Endothelial cell of umbilical vein (primary cell): Measurements from ENCODE around the gene ABTB1. TPM values are rescaled to one million over a fixed set of nuclear protein-coding genes. Genes with fewer than 3 reads are reported as not detected.

ENCODE experiments used
- BruUV-seq: library from RNA; stranded (reverse); fragments of 400-500 nt; replicated peaks from 2 replicates; lab custom pipeline; 2021; lab: Mats Ljungman, UMichigan
- CTCF ChIA-PET: fragments of 300-600, 350-600 bp; sonication (Branson Sonifier 250); formaldehyde crosslinking; loops from one replicate; lab custom pipeline; 2021; ENCODE audit warnings: antibody characterized with exemption, inconsistent platforms; lab: Charles Lee
- POLR2A ChIA-PET: fragments of 300-600, 350-600 bp; sonication (Branson Sonifier 250); formaldehyde crosslinking; loops from one replicate; lab custom pipeline; 2021; ENCODE audit warnings: antibody characterized with exemption, inconsistent platforms; lab: Charles Lee
- DNase-seq: peaks from one replicate; pipeline ENCODE4 v3.0.0-alpha.2; 2011; ENCODE audit warnings: low read depth, low spot score
- FAIRE-seq: peaks from 2 replicates; lab custom pipeline; 2011; peaks lifted over from hg19 to GRCh38; lab: Jason Lieb, UNC
- H2AFZ ChIP-seq: 2 replicates; pipeline ENCODE4 v1.6.0; 2012; ENCODE audit warnings: low read depth, low read length, control low read depth, inconsistent platforms
- H3K27ac ChIP-seq: 2 replicates; pipeline ENCODE4 v1.5.1; 2011; ENCODE audit warnings: low read depth, mild to moderate bottlenecking, control low read depth, low read length, moderate library complexity; ENCODE audit not compliant: insufficient read depth
- H3K27me3 ChIP-seq, 2 experiments: 2 replicates each; pipeline versions ENCODE4 v1.6.0 to v1.6.1; 2011; ENCODE audit warnings: low read length in 2 of 2, mixed read lengths in 1 of 2; ENCODE audit not compliant: control insufficient read depth in 2 of 2, insufficient read depth in 2 of 2
- H3K36me3 ChIP-seq, 2 experiments: 2 replicates in 1 of 2; 3 replicates in 1 of 2; pipeline ENCODE4 v1.5.1; 2011; ENCODE audit warnings: low read length in 2 of 2, mild to moderate bottlenecking in 1 of 2, moderate library complexity in 1 of 2; ENCODE audit not compliant: control insufficient read depth in 2 of 2, insufficient read depth in 2 of 2; ENCODE audit errors: extremely low read depth in 1 of 2
- H3K4me1 ChIP-seq: 3 replicates; pipeline ENCODE4 v1.5.1; 2011; ENCODE audit warnings: mild to moderate bottlenecking, low read length; ENCODE audit not compliant: control insufficient read depth, insufficient read depth; ENCODE audit errors: extremely low read depth
- H3K4me2 ChIP-seq: 2 replicates; pipeline ENCODE4 v1.6.1; 2011; ENCODE audit warnings: low read length, control low read depth, mixed read lengths; ENCODE audit not compliant: insufficient read depth
- H3K4me3 ChIP-seq, 3 experiments: fragments of 200-600 bp in 1 of 3; sonication (generic), shearing (Covaris generic) in 1 of 3; replicated peaks in 1 of 3; 2 replicates each; pipeline ENCODE4 v1.5.1; 2011 to 2016; ENCODE audit warnings: control low read depth in 3 of 3, low read length in 3 of 3, mild to moderate bottlenecking in 2 of 3, inconsistent platforms in 1 of 3, low read depth in 1 of 3, moderate library complexity in 1 of 3; ENCODE audit not compliant: insufficient read depth in 1 of 3
- H3K79me2 ChIP-seq: 2 replicates; pipeline ENCODE4 v1.6.0; 2012; ENCODE audit warnings: low read length, inconsistent platforms; ENCODE audit not compliant: control insufficient read depth, insufficient read depth
- H3K9ac ChIP-seq: replicated peaks from 2 replicates; pipeline ENCODE3; 2011; ENCODE audit warnings: low read length, control low read depth; ENCODE audit not compliant: insufficient read depth; ENCODE audit errors: extremely low read depth
- H3K9me1 ChIP-seq: replicated peaks from 3 replicates; pipeline ENCODE4 v1.6.0; 2011; ENCODE audit warnings: mild to moderate bottlenecking, low read length; ENCODE audit not compliant: control insufficient read depth, insufficient read depth; ENCODE audit errors: extremely low read depth
- H3K9me3 ChIP-seq: replicated peaks from 2 replicates; pipeline ENCODE4 v1.5.1; 2012; ENCODE audit warnings: low read length, inconsistent platforms; ENCODE audit not compliant: control insufficient read depth, insufficient read depth
- H4K20me1 ChIP-seq: replicated peaks from 2 replicates; pipeline ENCODE3; 2011; ENCODE audit warnings: mild to moderate bottlenecking, low read length; ENCODE audit not compliant: control insufficient read depth, insufficient read depth; ENCODE audit errors: extremely low read depth
- EZH2 ChIP-seq: IDR thresholded peaks from 2 replicates; pipeline ENCODE4 v1.6.1; 2012; ENCODE audit warnings: borderline replicate concordance, low read depth, mild to moderate bottlenecking, moderate library complexity, low read length, inconsistent platforms; ENCODE audit not compliant: severe bottlenecking
- FOS ChIP-seq: IDR thresholded peaks from 2 replicates; pipeline ENCODE4 v1.6.1; 2011; ENCODE audit warnings: mild to moderate bottlenecking, low read length, moderate library complexity, borderline replicate concordance; ENCODE audit not compliant: insufficient read depth
- GATA2 ChIP-seq: IDR thresholded peaks from 2 replicates; pipeline ENCODE4 v1.7.0; 2011; ENCODE audit warnings: low read depth, mild to moderate bottlenecking, moderate library complexity, mixed read lengths, low read length; ENCODE audit not compliant: insufficient read length, insufficient read depth
- JUN ChIP-seq: IDR thresholded peaks from 2 replicates; pipeline ENCODE4 v1.6.1; 2011; ENCODE audit warnings: borderline replicate concordance, low read depth; ENCODE audit not compliant: insufficient read length, insufficient read depth
- MYC ChIP-seq: IDR thresholded peaks from one replicate; pipeline ENCODE4 v1.6.1; 2011; ENCODE audit warnings: mild to moderate bottlenecking, low read depth, low read length
- POLR2A ChIP-seq: IDR thresholded peaks from 2 replicates; pipeline ENCODE4 v1.6.1; 2012; ENCODE audit warnings: low read depth, mild to moderate bottlenecking, control low read depth, low read length
- POLR2AphosphoS5 ChIP-seq: IDR thresholded peaks from 2 replicates; pipeline ENCODE4 v1.6.1; 2012; ENCODE audit warnings: low read depth, mild to moderate bottlenecking, control low read depth, low read length, moderate library complexity; ENCODE audit not compliant: insufficient read depth
- dilution Hi-C: fragments of 300-500 bp; cut with MboI; formaldehyde crosslinking; loops from one replicate; pipeline ENCODE4 v1.15.0; 2019; ENCODE audit warnings: low sequenced_read_pairs; ENCODE audit not compliant: extremely low pct_ligation_motif_present
- intact Hi-C: fragments of 100-400 bp; cut with micrococcal nuclease; formaldehyde crosslinking; loops from one replicate; pipeline ENCODE4 v1.10.0; 2022
- polyA plus RNA-seq, 4 experiments: library from polyadenylated mRNA; depleted of rRNA in 3 of 4; stranded (reverse) in 3 of 4; unstranded in 1 of 4; fragments of >200 nt; gene quantifications; 2 replicates each; pipeline versions ENCODE4 v1.2.1 to v1.2.3, GENCODE V29; 2011 to 2012; ENCODE audit warnings: missing spikeins in 1 of 4
- total RNA-seq: library from RNA; stranded (reverse); gene quantifications from 2 replicates; pipeline ENCODE4 v1.2.3, GENCODE V29; 2021
- TF ChIP-seq, protein P1 (sequence below): IDR thresholded peaks from 2 replicates; pipeline ENCODE4 v1.6.1; 2011; ENCODE audit not compliant: insufficient read depth, insufficient read length
- TF ChIP-seq, protein P2 (sequence below), 2 donors: IDR thresholded peaks; 1 replicate in 1 of 2; 2 replicates in 1 of 2; pipeline ENCODE4 v1.5.1; 2011; ENCODE audit warnings: low read length in 2 of 2, mild to moderate bottlenecking in 2 of 2, moderate library complexity in 2 of 2, control low read depth in 1 of 2, inconsistent platforms in 1 of 2, low read depth in 1 of 2; ENCODE audit not compliant: insufficient read depth in 1 of 2; ENCODE audit errors: extremely low read depth in 1 of 2

The ABTB1 gene
- total and polyA plus RNA-seq, 2 donors (not counting 3 experiments of a cell fraction or from before 2014, with no cell fraction given): 15.2 to 25.1 TPM

GRCh38 chr3:127637971-127638370 lies 34.8 kb upstream of the ABTB1 start:
- Histone ChIP-seq H3K4me2 (no peak overlapping the region), H3K9ac (no peak overlapping the region), H3K9me3 (no peaks in the 10 kb centered on the region), H3K9me1 (no peaks in the 10 kb centered on the region), H3K79me2 (no peaks in the 10 kb centered on the region), H3K36me3 (no peaks in the 10 kb centered on the region), H2AFZ (no peak overlapping the region), H4K20me1 (no peaks in the 10 kb centered on the region), H3K27me3 (peaks cover 2 to 10% of the 10 kb centered on the region in 2 experiments), H3K4me1 (no peaks in the 10 kb centered on the region), H3K4me3 (no peak overlapping the region), H3K27ac (no peak overlapping the region)
- DNase-seq (no peak), FAIRE-seq (no peak)
- intact Hi-C loops (no loop called here), dilution Hi-C loops (no loop called here)
- ChIA-PET POLR2A (no interaction called here), CTCF (interaction anchor here (0.6 kb wide), 1 partner anchor 10 kb away, joined by 3 read pairs; no protein-coding TSS in a partner anchor)
- no TSS peak for BruUV-seq
- TF ChIP-seq, protein P1, sequence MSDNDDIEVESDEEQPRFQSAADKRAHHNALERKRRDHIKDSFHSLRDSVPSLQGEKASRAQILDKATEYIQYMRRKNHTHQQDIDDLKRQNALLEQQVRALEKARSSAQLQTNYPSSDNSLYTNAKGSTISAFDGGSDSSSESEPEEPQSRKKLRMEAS: no peak
- no peak for TF ChIP-seq EZH2
- no peak for TF ChIP-seq POLR2AphosphoS5
- TF ChIP-seq JUN: no peak
- no peak for TF ChIP-seq POLR2A
- TF ChIP-seq, protein P2, sequence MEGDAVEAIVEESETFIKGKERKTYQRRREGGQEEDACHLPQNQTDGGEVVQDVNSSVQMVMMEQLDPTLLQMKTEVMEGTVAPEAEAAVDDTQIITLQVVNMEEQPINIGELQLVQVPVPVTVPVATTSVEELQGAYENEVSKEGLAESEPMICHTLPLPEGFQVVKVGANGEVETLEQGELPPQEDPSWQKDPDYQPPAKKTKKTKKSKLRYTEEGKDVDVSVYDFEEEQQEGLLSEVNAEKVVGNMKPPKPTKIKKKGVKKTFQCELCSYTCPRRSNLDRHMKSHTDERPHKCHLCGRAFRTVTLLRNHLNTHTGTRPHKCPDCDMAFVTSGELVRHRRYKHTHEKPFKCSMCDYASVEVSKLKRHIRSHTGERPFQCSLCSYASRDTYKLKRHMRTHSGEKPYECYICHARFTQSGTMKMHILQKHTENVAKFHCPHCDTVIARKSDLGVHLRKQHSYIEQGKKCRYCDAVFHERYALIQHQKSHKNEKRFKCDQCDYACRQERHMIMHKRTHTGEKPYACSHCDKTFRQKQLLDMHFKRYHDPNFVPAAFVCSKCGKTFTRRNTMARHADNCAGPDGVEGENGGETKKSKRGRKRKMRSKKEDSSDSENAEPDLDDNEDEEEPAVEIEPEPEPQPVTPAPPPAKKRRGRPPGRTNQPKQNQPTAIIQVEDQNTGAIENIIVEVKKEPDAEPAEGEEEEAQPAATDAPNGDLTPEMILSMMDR (IDR thresholded peaks at IDR 0.05; ENCODE audit: extremely low read depth in 1 of 2, insufficient read depth in 1 of 2, low read depth in 1 of 2, low read length in 2 of 2): no peak
- no peak for TF ChIP-seq FOS
- no peak for TF ChIP-seq MYC
- no peak for TF ChIP-seq GATA2
